ENCODE measurements around the gene NSMF.

DNA sequence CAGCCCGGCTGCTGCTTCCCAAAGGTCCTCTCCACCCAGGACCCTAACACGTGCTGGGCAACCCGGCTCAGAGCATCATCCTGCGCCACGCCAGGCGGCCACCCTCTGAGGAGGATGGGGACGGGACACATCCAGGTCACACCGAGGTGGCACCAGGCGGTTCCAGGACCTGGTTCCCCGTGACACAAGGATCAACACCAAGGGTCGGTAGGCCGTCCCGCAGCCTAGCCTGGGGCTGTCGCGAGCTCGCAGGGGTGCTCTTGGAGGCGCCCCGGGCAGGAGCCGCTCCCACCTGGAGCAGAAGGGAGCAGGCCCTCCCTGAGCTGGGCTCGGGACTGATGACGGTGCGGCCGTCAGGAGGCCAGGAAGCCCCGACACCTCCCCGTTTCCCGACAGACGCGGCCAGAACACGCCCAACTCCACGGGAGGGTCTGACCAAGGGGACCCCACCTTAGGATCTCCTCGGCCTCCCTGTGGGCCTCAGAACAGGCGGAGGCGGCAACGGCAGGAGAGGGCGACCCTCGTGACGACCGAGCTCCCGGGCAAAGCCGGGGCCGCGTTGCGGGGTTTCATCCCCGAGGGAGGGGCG, 42.5 kb downstream of the NSMF start:
- TF ChIP-seq, protein P1, sequence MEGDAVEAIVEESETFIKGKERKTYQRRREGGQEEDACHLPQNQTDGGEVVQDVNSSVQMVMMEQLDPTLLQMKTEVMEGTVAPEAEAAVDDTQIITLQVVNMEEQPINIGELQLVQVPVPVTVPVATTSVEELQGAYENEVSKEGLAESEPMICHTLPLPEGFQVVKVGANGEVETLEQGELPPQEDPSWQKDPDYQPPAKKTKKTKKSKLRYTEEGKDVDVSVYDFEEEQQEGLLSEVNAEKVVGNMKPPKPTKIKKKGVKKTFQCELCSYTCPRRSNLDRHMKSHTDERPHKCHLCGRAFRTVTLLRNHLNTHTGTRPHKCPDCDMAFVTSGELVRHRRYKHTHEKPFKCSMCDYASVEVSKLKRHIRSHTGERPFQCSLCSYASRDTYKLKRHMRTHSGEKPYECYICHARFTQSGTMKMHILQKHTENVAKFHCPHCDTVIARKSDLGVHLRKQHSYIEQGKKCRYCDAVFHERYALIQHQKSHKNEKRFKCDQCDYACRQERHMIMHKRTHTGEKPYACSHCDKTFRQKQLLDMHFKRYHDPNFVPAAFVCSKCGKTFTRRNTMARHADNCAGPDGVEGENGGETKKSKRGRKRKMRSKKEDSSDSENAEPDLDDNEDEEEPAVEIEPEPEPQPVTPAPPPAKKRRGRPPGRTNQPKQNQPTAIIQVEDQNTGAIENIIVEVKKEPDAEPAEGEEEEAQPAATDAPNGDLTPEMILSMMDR (conservative IDR thresholded peaks at IDR 0.05; ENCODE audit: low read length) = no peak
- no peak for TF ChIP-seq EZH2phosphoT487 (IDR thresholded peaks at IDR 0.05; ENCODE audit: borderline replicate concordance)
